Mucosa of stomach (tissue), 1 donor: Measurements from ENCODE around the gene RMC1.
"Not testable (repeated sequence)": the region's sequence is repeated elsewhere in the genome, so short reads cannot be mapped to it uniquely, and the experiment has no call there.

Experiments used
- H3K27me3 ChIP-seq: one replicate; pipeline ENCODE4 v1.7.0; 2013; ENCODE audit warnings: mild to moderate bottlenecking, low read length; ENCODE audit not compliant: control insufficient read depth, insufficient read depth
- H3K36me3 ChIP-seq: one replicate; pipeline ENCODE4 v1.7.0; 2013; ENCODE audit warnings: low read length; ENCODE audit not compliant: control insufficient read depth, insufficient read depth
- H3K4me1 ChIP-seq: one replicate; pipeline ENCODE4 v1.7.0; 2013; ENCODE audit warnings: mild to moderate bottlenecking, low read length; ENCODE audit not compliant: control insufficient read depth, insufficient read depth
- H3K4me3 ChIP-seq: one replicate; pipeline ENCODE4 v1.7.0; 2013; ENCODE audit warnings: low read length
- H3K9ac ChIP-seq: one replicate; pipeline ENCODE4 v1.7.0; 2013; ENCODE audit warnings: mild to moderate bottlenecking, low read length, moderate library complexity
- H3K9me3 ChIP-seq: one replicate; pipeline ENCODE4 v1.7.0; 2013; ENCODE audit warnings: mild to moderate bottlenecking, low read length, moderate library complexity; ENCODE audit not compliant: control insufficient read depth
- donor health status: Pancreatic carcinoma.

Gene RMC1

DNA sequence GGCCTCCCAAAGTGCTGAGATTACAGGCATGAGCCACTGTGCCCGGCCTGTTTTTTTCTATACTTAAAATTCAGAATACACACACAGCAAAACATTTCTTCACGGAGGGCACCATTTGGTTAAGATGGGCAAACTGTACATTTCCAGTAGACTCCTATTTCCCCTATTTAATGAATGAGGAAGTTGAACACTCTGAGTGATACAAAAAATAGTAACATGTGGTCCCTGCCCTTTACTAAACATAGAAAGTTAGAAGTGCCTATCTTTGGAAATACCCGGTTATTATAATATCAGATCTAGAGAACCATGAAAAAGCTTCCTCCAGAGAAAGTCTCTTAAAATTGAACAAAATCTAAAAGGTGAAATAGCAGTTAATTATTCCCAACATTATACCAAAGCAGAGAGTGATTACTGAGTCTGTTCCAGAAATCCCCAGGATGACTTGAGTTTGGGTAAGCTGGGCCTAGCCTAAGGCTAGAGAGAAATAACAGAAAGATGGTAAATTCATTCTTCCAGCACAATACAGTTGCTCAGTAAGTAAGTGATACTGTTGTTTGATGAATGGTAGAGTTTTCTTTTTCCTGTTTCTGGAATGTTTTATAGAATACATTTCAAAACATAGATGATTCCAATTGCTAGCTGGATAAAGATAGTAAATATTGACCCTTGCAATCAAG is 23.3 kb upstream of the RMC1 start:
- Histone ChIP-seq H3K36me3 (peaks cover 10% of the 10 kb centered on the region), H3K27me3 (no peaks in the 10 kb centered on the region), H3K9ac (no peak overlapping the region), H3K4me3 (no peak overlapping the region), H3K4me1 (peaks cover 8% of the 10 kb centered on the region), H3K9me3 (no peaks in the 10 kb centered on the region)

DNA sequence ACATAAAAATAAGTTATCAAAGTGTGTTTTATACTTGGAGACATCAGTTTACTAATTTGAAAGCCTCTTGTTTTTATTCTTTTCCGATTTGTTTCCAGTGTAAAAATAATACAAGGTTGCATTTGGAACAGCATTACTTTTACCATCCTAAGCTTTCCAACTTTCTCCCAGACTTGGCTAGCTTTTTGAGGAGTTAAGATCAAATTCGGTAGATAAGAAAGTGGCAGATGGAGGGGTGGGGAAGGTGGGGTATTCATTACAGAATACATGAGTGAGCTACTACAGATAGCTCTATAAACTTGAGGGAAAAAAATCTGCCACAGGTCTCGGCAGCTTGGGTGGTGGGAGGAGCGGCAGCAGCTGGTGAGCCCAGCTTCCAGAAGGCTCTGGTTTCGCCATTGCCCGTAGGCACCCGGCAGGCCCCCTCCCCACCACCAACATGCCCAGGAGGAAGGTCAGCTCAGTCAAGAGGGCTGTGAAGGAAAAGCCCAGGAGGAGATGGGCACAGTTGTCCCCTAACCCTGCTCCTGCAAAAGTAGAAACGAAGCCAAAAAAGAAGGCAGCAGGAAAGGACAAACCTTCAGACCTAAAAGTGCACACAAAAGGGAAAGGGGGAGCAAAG is 18.6 kb upstream of the RMC1 start:
- H3K27me3 ChIP-seq = no peaks in the 10 kb centered on the region
- H3K9me3 ChIP-seq = no peaks in the 10 kb centered on the region
- H3K4me1 ChIP-seq = peaks cover 12% of the 10 kb centered on the region
- H3K4me3 ChIP-seq = no peak overlapping the region
- H3K36me3 ChIP-seq = peaks cover 3% of the 10 kb centered on the region
- H3K9ac ChIP-seq = no peak overlapping the region

DNA sequence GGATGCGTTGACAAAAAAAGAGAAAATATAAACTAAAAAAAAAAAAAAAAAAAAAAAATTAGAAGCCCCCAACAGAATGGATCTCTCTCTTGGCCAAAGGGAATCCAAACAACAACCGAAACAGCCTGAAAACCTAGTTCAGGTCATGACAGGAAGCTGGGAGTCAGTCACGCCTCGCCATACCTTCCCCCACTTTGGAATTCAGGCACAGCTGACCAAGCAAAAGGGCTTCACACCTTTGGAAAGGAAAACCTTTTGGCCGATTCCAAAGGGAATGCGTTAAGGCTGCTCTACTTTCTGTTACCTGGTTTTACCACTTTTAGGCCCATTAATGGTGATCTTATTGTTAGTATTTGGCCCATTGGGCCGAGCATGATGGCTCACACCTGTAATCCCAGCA is 17.9 kb upstream of the RMC1 start:
- no peak overlapping the region for H3K9ac ChIP-seq
- H3K27me3 ChIP-seq = no peaks in the 10 kb centered on the region

DNA sequence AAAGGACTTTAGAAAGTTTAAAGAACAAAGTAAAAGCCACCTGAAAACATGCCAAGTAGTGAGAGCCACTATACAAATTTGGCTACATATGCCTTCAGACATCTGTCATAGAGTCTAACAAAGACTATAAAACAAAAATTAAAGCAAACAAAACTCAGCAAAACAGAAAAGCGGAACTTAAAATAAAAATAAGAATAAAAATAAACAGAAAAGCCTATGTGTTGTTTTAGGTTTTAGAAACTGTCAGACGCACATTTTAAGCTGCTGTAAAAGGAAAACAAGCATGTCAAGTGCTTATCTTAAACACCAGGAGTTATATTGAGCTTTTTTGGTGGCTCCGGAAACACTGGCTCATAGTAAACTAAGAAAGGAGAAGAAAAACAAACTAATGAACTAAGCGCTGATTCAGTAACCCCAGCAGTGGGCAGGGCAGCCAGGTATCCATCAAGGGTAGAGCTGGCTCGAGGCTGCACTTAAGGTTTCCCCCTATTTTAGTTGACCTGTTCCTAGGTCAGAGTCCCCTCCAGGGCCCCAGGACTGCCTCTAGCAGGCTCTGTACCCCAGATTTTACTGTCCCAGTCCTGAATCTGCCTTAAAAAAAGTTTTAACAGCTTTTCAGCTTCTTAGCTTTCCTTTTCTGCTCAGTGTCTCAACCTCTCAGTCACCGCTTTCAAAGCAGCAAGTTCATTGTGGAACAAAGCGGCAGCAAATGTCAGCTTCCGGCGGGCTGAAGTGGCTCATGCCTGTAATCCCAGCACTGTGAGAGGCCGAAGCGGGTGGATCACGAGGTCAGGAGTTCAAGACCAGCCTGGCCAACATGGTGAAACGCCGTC is 15.4 kb upstream of the RMC1 start:
- H3K4me3 ChIP-seq = peak overlapping the region; percentile 9
- no peaks in the 10 kb centered on the region for H3K36me3 ChIP-seq
- peak overlapping the region; percentile 73 for H3K9ac ChIP-seq
- no peaks in the 10 kb centered on the region for H3K27me3 ChIP-seq
- H3K4me1 ChIP-seq = peaks cover 10% of the 10 kb centered on the region
- H3K9me3 ChIP-seq = no peaks in the 10 kb centered on the region

More for the DNA sequence above, 17.9 kb upstream of the RMC1 start:
- Histone ChIP-seq H3K36me3 (no peaks in the 10 kb centered on the region), H3K4me3 (no peak overlapping the region), H3K4me1 (peaks cover 12% of the 10 kb centered on the region), H3K9me3 (no peaks in the 10 kb centered on the region)

DNA sequence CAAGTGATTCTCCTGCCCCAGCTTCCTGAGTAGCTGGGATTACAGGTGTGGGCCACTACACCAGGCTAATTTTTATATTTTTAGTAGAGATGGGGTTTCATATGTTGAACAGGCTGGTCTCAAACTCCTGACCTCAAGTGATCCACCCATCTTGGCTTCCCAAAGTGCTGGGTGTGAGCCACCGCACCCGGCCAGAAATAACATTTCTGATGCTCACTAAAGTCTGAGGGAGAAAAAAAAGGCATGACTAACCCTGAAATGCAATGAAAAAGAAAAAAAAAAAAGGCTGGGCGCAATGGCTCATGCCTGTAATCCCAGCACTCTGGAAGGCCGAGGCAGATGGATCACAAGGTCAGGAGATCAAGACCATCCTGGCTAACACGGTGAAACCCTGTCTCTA is 13.7 kb upstream of the RMC1 start:
- H3K4me1 ChIP-seq, H3K4me3 ChIP-seq, H3K27me3 ChIP-seq, H3K36me3 ChIP-seq, H3K9me3 ChIP-seq, H3K9ac ChIP-seq: not testable (repeated sequence)

DNA sequence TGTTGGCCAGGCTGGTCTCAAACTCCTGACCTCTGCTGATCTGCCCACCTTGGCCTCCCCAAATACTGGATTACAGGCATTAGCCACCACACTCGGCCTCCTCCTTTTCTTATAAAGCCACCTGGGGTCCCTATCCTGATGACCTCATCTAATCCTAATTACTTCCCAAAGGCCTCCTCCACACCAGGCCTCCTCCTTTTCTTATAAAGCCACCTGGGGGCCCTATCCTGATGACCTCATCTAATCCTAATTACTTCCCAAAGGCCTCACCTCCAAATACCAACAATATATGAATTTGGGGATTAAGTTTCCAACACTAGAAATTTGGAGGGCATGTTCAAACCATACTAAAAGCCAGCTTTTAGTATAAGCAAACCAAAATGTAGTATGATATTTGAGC is 9.7 kb upstream of the RMC1 start:
- no peaks in the 10 kb centered on the region for H3K36me3 ChIP-seq
- no peak overlapping the region for H3K4me3 ChIP-seq
- H3K9me3 ChIP-seq = no peaks in the 10 kb centered on the region
- no peaks in the 10 kb centered on the region for H3K27me3 ChIP-seq
- H3K4me1 ChIP-seq = peaks cover 13% of the 10 kb centered on the region
- H3K9ac ChIP-seq = no peak overlapping the region

DNA sequence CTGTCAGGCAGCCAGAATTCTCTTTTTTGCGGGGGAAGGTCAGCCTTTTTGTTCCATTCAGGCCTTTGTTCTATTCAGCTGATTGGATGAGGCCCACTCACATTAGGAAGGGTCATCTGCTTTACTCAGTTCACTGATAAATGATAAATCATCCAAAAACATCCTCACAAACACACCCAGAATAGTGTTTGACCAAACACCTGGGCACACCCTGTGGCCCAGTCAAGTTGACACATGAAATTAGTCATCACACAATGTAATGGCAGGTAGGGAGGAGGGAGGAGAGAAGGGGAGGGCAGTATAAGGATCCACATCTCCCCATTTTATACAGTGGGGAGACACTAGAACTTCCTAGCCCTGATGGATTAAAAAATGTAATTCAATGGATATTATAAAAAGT is 8.3 kb upstream of the RMC1 start:
- H3K9me3 ChIP-seq = no peaks in the 10 kb centered on the region
- peaks cover 17% of the 10 kb centered on the region for H3K4me1 ChIP-seq
- H3K9ac ChIP-seq = no peak overlapping the region
- no peaks in the 10 kb centered on the region for H3K27me3 ChIP-seq
- no peak overlapping the region for H3K4me3 ChIP-seq
- H3K36me3 ChIP-seq = no peaks in the 10 kb centered on the region

DNA sequence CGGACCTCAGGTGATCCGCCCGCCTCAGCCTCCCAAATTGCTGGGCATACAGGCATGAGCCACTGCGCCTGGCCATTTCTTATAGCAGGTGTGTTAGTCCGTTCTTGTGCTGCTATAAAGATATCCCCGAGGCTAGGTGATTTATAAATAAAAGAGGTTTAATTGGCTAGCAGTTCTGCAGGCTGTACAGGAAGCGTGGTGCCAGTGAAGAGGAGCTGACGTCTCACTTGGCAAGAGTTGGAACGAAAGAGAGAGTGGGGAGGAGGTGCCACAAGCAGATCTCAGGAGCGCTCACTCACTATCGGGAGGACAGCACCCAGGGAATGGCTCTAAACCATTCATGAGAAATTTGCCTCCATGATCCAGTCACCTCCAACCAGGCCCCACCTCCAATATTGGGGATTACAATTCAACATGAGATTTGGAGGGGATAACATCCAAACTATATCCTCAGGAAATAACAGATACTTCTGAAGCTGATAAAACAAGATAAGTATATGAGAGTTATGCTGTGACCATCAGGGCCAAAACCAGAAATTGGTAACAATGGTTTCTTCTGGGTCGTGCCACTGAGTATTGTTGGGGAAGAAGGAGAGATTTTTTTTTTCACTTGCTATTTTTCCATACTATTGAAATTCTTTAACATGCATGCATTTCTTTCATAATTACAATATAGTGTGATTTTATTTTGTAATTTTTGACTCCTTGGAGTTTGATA is 7.4 kb upstream of the RMC1 start:
- no peak overlapping the region for H3K4me3 ChIP-seq

DNA sequence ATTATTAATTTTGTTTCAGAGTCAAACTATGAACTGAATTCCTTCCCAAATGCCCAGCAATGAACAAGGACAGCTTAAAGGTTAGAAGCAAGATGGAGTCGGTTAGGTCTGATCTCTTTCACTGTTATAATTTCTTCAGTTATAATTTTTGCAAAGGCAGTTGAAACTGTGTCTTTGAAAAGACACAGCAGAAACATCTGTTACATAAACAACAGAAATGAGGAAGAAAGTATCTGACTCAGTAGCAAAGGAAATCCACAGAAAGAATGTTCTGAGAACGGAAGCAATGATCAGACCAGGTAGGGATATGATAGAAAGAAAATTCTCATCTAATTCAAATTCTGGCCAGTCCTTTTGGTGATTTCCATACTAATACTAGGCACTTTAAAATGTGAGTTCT is 5.2 kb upstream of the RMC1 start:
- peaks cover 24% of the 10 kb centered on the region for H3K4me1 ChIP-seq
- no peak overlapping the region for H3K9ac ChIP-seq
- no peak overlapping the region for H3K4me3 ChIP-seq
- H3K27me3 ChIP-seq = no peaks in the 10 kb centered on the region
- H3K9me3 ChIP-seq = no peaks in the 10 kb centered on the region
- H3K36me3 ChIP-seq = no peaks in the 10 kb centered on the region

More for the DNA sequence above, 7.4 kb upstream of the RMC1 start:
- Histone ChIP-seq H3K4me1 (peaks cover 17% of the 10 kb centered on the region), H3K36me3 (no peaks in the 10 kb centered on the region), H3K9me3 (no peaks in the 10 kb centered on the region), H3K9ac (no peak overlapping the region), H3K27me3 (no peaks in the 10 kb centered on the region)

DNA sequence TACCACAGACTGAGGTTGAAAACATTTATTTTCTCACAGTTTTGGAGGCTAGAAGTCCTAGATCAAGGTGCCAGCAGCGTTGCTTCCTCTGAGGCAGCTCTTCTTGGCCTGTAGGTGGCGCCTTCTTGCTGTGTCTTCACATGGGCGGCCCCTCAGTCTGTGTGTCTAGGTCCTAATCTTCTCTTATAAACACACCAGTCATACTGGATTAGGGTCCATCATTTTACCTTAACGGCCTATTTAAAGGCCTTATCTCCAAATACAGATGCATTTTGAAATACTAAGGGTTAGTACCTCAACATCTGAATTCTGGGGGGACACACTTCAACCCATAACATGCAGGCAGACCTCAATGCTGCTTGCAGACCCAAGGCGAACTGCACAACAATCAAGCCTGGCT is 4.4 kb upstream of the RMC1 start:
- H3K4me3 ChIP-seq = no peak overlapping the region
- H3K4me1 ChIP-seq = peaks cover 24% of the 10 kb centered on the region
- H3K9ac ChIP-seq = no peak overlapping the region
- no peaks in the 10 kb centered on the region for H3K9me3 ChIP-seq
- H3K27me3 ChIP-seq = no peaks in the 10 kb centered on the region
- no peaks in the 10 kb centered on the region for H3K36me3 ChIP-seq

DNA sequence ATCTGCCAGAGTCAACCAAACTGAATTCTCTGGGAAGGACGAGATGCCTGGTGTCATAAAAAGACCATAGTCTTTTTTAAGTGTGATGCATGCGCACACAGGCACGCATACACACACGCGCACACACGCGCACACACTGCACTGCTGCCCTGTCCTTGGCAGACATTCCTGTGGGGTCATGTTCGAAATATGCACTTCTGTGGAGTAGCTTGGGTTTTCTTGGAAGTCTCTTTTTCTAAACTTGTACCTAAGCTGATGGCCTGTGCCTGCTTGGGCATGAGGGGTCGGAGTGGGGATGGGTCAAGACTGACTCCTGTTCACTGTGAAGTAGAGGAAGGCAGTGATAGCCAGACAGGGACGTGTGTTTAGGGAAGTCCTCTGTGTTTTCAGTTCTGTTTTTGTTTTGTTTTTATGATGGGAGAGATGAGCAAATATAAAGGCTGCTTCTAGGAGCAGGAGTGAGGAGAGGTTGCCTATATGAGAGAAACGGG is 4.0 kb upstream of the RMC1 start:
- no peak overlapping the region for H3K4me3 ChIP-seq
- no peaks in the 10 kb centered on the region for H3K36me3 ChIP-seq
- no peak overlapping the region for H3K9ac ChIP-seq
- no peaks in the 10 kb centered on the region for H3K27me3 ChIP-seq
- peaks cover 27% of the 10 kb centered on the region for H3K4me1 ChIP-seq
- no peaks in the 10 kb centered on the region for H3K9me3 ChIP-seq
